ENCODE results near the gene FLT1. TPM values are rescaled to one million over a fixed set of nuclear protein-coding genes. Genes with fewer than 3 reads are reported as not detected.

FLT1 gene
- total RNA-seq: 0.80 and 4.8 TPM in 2 replicates

GRCh38 chr13:28494778-28495537 lies at the start of gene FLT1:
Gene FLT1 (minus strand): TSS chr13:28495128. CDS start chr13:28494843, 285 bp downstream.

Other genes with a start within 250 kb of the FLT1 start
- gene POMP, start 164.0 kb upstream of the FLT1 start, total RNA-seq: 89.7 and 160 TPM in 2 replicates
- gene SLC46A3, start 223.8 kb upstream of the FLT1 start, total RNA-seq: 0.72 and 1.9 TPM in 2 replicates